Hepatocyte (in vitro differentiated cells): ENCODE measurements around the gene ARID5A. TPM values are rescaled to one million over a fixed set of nuclear protein-coding genes. Genes with fewer than 3 reads are reported as not detected.

Experiments
- DNase-seq: peaks from one replicate; pipeline ENCODE4 v3.0.0-alpha.2; 2016; ENCODE audit warnings: low spot score
- H2AFZ ChIP-seq: fragments of 200-600 bp; sonication (generic); 2 replicates; pipeline ENCODE4 v1.6.0; 2016; ENCODE audit warnings: antibody characterized with exemption, mild to moderate bottlenecking
- H3K27ac ChIP-seq: fragments of 200-600 bp; sonication (generic); 2 replicates; pipeline ENCODE4 v1.5.1; 2016; ENCODE audit warnings: mild to moderate bottlenecking
- H3K27me3 ChIP-seq: fragments of 200-600 bp; sonication (generic); 2 replicates; pipeline ENCODE4 v1.6.1; 2016
- H3K36me3 ChIP-seq: fragments of 200-600 bp; sonication (generic); replicated peaks from 2 replicates; pipeline ENCODE4 v1.5.1; 2016; ENCODE audit warnings: low read depth; ENCODE audit not compliant: insufficient read depth
- H3K4me1 ChIP-seq: fragments of 200-600 bp; sonication (generic); 2 replicates; pipeline ENCODE4 v1.5.1; 2016; ENCODE audit warnings: mild to moderate bottlenecking, moderate library complexity; ENCODE audit not compliant: insufficient read depth
- H3K4me2 ChIP-seq: fragments of 200-600 bp; sonication (generic); 2 replicates; pipeline ENCODE4 v1.6.0; 2016
- H3K4me3 ChIP-seq: fragments of 200-600 bp; sonication (generic); 2 replicates; pipeline ENCODE4 v1.5.1; 2016; ENCODE audit warnings: mild to moderate bottlenecking
- H3K79me2 ChIP-seq: fragments of 200-600 bp; sonication (generic); 2 replicates; pipeline ENCODE4 v1.6.0; 2017; ENCODE audit warnings: mild to moderate bottlenecking
- H3K9me2 ChIP-seq: fragments of 200-600 bp; sonication (generic); replicated peaks from 2 replicates; pipeline ENCODE4 v1.6.0; 2017; ENCODE audit warnings: mild to moderate bottlenecking; ENCODE audit not compliant: insufficient read depth
- H3K9me3 ChIP-seq: fragments of 200-600 bp; sonication (generic); 2 replicates; pipeline ENCODE4 v1.5.1; 2016; ENCODE audit warnings: low read depth, mild to moderate bottlenecking
- H4K20me1 ChIP-seq: fragments of 200-600 bp; sonication (generic); 2 replicates; pipeline ENCODE4 v1.6.0; 2016; ENCODE audit warnings: mild to moderate bottlenecking; ENCODE audit not compliant: insufficient read depth, poor library complexity, severe bottlenecking
- CTCF ChIP-seq: fragments of 200-600 bp; sonication (generic); IDR thresholded peaks from 2 replicates; pipeline ENCODE4 v1.5.1; 2016; ENCODE audit warnings: antibody characterized with exemption, mild to moderate bottlenecking; ENCODE audit not compliant: poor library complexity
- EZH2 ChIP-seq: fragments of 200-600 bp; sonication (generic); IDR thresholded peaks from 2 replicates; pipeline ENCODE4 v1.6.1; 2016; ENCODE audit warnings: antibody characterized with exemption, mild to moderate bottlenecking, borderline replicate concordance
- EZH2phosphoT487 ChIP-seq: fragments of 200-600 bp; sonication (generic); IDR thresholded peaks from one replicate; pipeline ENCODE4 v1.6.1; 2018; ENCODE audit warnings: antibody characterized with exemption, mild to moderate bottlenecking, low read depth, moderate library complexity; ENCODE audit not compliant: unreplicated experiment, severe bottlenecking
- WGBS: methylation state at CpG from one replicate; pipeline ENCODE4 v1.1.6; 2016; ENCODE audit warnings: low lambda C conversion rate; ENCODE audit errors: missing lambda C conversion rate; 5-methylcytosine and 5-hydroxymethylcytosine counted together
- polyA plus RNA-seq: library from polyadenylated mRNA; unstranded; fragments of >200 nt; fragmentation: Nextera tagmentation; extraction: Ambion mirVana; gene quantifications from 2 replicates; pipeline ENCODE4 v1.2.1, GENCODE V29; 2016
- total RNA-seq: library from RNA; depleted of rRNA; stranded (reverse); fragments of >200 nt; gene quantifications from 2 replicates; pipeline ENCODE4 v1.2.3, GENCODE V29; 2014

The ARID5A gene
- total and polyA plus RNA-seq, 2 experiments from 2014 or later = 6.9 to 13.3 TPM

DNA sequence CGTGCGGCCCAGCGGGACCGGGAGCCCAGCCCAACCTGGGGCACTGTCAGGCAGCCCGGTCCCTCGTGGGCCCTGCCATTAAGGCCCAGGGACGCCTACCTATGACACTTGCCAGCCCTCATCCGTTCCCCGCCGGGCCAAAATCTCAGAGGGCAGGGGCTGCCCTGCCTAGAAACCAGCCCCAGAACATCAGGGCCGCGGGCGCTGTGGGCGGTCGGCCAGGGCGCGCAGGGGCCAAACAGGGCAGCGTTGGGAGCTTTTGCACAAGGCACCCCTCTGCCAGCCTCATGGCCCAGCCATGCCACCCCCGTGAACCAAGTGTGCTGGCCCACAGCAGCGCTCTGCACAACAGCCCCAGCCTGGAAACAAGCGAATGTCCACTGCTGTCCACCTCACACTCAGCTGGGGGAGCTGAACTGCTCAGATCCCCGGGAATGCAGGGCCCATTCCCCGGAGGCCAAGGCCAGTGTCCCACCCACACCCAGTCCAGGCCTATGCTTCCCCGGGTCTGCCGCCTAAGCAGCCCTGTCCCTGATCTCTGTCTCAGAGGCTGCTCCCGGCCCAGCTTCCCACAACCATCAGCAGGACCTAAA lies 27.9 kb upstream of the ARID5A start:
- no peak for DNase-seq
- WGBS = 85% methylated on average over 25 of the region's 26 CpGs
- no peaks in the 10 kb centered on the region for H3K9me2 ChIP-seq

DNA sequence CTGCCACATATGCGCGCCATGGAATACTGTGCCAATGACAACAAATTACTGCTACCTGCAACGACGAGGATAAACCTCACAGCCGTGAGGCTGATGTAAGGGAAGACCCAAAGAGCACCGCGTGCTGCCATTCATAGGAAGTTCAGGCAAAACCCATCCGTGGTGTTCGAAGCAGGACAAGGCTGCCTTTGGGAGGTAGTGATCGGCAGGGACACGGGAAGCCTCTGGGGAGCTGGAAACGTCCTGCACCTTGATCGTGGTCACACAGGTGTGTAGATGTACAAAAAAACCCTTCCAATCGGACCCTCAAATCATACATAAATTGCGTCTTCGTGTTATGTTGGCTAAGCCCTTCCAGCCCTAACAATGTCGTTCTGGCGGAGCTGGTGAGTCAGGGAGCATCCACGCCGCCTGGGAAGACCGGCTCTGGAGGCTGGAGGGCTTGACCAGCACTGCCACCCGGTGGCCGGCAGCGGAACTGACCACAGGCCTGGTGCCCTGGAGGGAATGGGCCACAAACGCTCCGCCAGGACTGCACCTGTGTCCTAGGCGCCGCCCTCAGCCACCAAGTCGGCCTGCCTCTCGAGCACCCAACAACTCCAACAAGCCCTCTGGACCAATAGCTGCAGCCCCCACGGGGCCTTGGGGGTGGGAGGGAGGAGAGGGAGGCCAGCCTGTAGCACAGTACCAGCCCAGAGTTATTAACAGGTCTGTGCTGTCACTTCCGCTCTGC lies 27.3 kb upstream of the ARID5A start:
- no peaks in the 10 kb centered on the region for H4K20me1 ChIP-seq
- peak; percentile 95 for DNase-seq
- no peaks in the 10 kb centered on the region for H3K27me3 ChIP-seq
- no peak overlapping the region for H2AFZ ChIP-seq
- 30% methylated on average over 30 of the region's 32 CpGs for WGBS
- H3K4me2 ChIP-seq = peak overlapping the region; percentile 38
- no peaks in the 10 kb centered on the region for H3K9me2 ChIP-seq
- no peak overlapping the region for H3K4me3 ChIP-seq
- H3K4me1 ChIP-seq = peaks cover 18% of the 10 kb centered on the region
- H3K36me3 ChIP-seq = no peaks in the 10 kb centered on the region
- H3K27ac ChIP-seq = no peak overlapping the region
- no peaks in the 10 kb centered on the region for H3K79me2 ChIP-seq
- TF ChIP-seq CTCF (peak; percentile 94), EZH2phosphoT487 (no peak), EZH2 (no peak)
- no peaks in the 10 kb centered on the region for H3K9me3 ChIP-seq

More for the DNA sequence above, 27.9 kb upstream of the ARID5A start:
- Histone ChIP-seq H4K20me1 (no peaks in the 10 kb centered on the region), H3K79me2 (no peaks in the 10 kb centered on the region), H3K4me1 (peaks cover 18% of the 10 kb centered on the region), H3K36me3 (no peaks in the 10 kb centered on the region), H3K9me3 (no peaks in the 10 kb centered on the region), H3K27ac (no peak overlapping the region), H2AFZ (no peak overlapping the region), H3K4me3 (no peak overlapping the region), H3K27me3 (no peaks in the 10 kb centered on the region), H3K4me2 (peak overlapping the region; percentile 78)
- TF ChIP-seq EZH2 = no peak
- TF ChIP-seq CTCF = no peak
- no peak for TF ChIP-seq EZH2phosphoT487

DNA sequence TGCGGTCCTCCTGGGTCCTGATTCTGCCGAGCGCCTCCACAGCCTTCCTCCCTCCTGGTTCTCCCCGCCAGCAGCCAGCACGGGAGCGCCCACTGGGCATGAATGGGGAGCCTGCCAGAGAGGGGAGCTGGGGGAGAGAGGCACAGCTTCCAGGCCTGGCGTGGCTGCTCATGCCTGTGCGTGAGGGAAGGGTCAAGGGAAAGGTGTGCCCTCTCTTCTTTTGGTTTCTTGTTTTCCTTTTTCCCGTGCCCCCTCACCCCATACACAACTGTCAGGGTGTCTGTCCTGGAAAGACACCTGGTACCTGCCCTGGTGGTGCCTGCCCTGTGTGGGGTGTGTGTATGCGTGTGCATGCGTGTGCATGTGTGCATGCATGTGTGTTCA lies 26.7 kb upstream of the ARID5A start:
- Histone ChIP-seq H3K4me3 (no peak overlapping the region), H3K4me2 (peak overlapping the region; percentile 38)
- 58% methylated on average over 9 of the region's 11 CpGs for WGBS

More for the DNA sequence above, 26.7 kb upstream of the ARID5A start:
- Histone ChIP-seq H3K9me3 (no peaks in the 10 kb centered on the region), H3K27ac (no peak overlapping the region), H4K20me1 (no peaks in the 10 kb centered on the region), H3K79me2 (no peaks in the 10 kb centered on the region), H3K4me1 (peaks cover 18% of the 10 kb centered on the region), H3K9me2 (no peaks in the 10 kb centered on the region), H3K27me3 (no peaks in the 10 kb centered on the region), H3K36me3 (no peaks in the 10 kb centered on the region), H2AFZ (no peak overlapping the region)
- DNase-seq = no peak
- TF ChIP-seq EZH2 = no peak
- TF ChIP-seq EZH2phosphoT487 = no peak
- no peak for TF ChIP-seq CTCF
